ENCODE data around the gene CUEDC1. TPM values are rescaled to one million over a fixed set of nuclear protein-coding genes. Genes with fewer than 3 reads are reported as not detected.

CUEDC1 gene
- total and polyA plus RNA-seq, 2 of the 13 experiments (the other 11 are each of a cell fraction or from before 2014, with no cell fraction given), result 7.4 to 12.9 TPM

GRCh38 chr17:57999496-58000017 is 44.3 kb upstream of the CUEDC1 start:
- Histone ChIP-seq H3K27ac (ENCODE audit: extremely low read length, insufficient read depth, low read length) (no peak overlapping the region), H3K4me2 (ENCODE audit: low read depth, low read length) (no peak overlapping the region), H3K4me3 (replicated peaks in 1 of 3; ENCODE audit: insufficient read depth in 1 of 3, low read depth in 2 of 3, low read length in 3 of 3) (no peak overlapping the region), H3K79me2 (ENCODE audit: insufficient read depth, low read length) (peaks cover 24% of the 10 kb centered on the region), H3K4me1 (ENCODE audit: insufficient read depth, low read length) (peaks cover 49% of the 10 kb centered on the region), H3K9ac (ENCODE audit: insufficient read depth, low read depth, low read length) (no peak overlapping the region), H3K27me3 (ENCODE audit: control insufficient read depth in 1 of 2, insufficient read depth in 2 of 2, low read length in 2 of 2) (no peaks in the 10 kb centered on the region), H4K20me1 (ENCODE audit: insufficient read depth, low read length) (peaks cover 42% of the 10 kb centered on the region), H3K9me3 (ENCODE audit: low read length) (no peaks in the 10 kb centered on the region), H3K36me3 (replicated peaks in 1 of 2; ENCODE audit: control insufficient read depth in 1 of 2, insufficient read depth in 2 of 2, low read length in 2 of 2) (peaks cover 1 to 34% of the 10 kb centered on the region in 2 experiments), H2AFZ (ENCODE audit: low read length) (no peak overlapping the region)
- ATAC-seq, result peak; percentile 49
- in situ Hi-C loops (cut with HindIII; ENCODE audit: extremely low pct_ligation_motif_present, low pct_unique_long_range_greater_than_20kb), result loop anchor here (5.0 kb wide), 1 partner anchor 137 kb away; no protein-coding TSS in a partner anchor
- FAIRE-seq, result no peak
- CTCF ChIA-PET (ENCODE audit: low intra/inter-chr PET ratio, low total read pairs), result interaction anchor here (1.3 to 1.8 kb wide), 3 partner anchors 107 to 142 kb away, joined by 3 to 12 read pairs (median 8); no protein-coding TSS in a partner anchor
- intact Hi-C loops (cut with micrococcal nuclease; ENCODE audit: unreplicated experiment), result loop anchor here (1.0 kb wide), 2 partner anchors 107 to 114 kb away; no protein-coding TSS in a partner anchor
- POLR2A ChIA-PET, result interaction anchor here (1.0 to 14.7 kb wide), 9 partner anchors 7 to 148 kb away, joined by 3 to 173 read pairs (median 11); partner anchors contain the start of genes DYNLL2, SRSF1 and VEZF1
- peak; percentile 76 for DNase-seq (ENCODE audit: low spot score)
- WGBS (ENCODE audit: low lambda C conversion rate), result 93% methylated on average over 1 of the region's 1 CpG
- no TSS peak for BruUV-seq (replicated peaks)
- TF ChIP-seq, protein P1, sequence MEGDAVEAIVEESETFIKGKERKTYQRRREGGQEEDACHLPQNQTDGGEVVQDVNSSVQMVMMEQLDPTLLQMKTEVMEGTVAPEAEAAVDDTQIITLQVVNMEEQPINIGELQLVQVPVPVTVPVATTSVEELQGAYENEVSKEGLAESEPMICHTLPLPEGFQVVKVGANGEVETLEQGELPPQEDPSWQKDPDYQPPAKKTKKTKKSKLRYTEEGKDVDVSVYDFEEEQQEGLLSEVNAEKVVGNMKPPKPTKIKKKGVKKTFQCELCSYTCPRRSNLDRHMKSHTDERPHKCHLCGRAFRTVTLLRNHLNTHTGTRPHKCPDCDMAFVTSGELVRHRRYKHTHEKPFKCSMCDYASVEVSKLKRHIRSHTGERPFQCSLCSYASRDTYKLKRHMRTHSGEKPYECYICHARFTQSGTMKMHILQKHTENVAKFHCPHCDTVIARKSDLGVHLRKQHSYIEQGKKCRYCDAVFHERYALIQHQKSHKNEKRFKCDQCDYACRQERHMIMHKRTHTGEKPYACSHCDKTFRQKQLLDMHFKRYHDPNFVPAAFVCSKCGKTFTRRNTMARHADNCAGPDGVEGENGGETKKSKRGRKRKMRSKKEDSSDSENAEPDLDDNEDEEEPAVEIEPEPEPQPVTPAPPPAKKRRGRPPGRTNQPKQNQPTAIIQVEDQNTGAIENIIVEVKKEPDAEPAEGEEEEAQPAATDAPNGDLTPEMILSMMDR (CRISPR knock-in tag; IDR thresholded peaks at IDR 0.05), result peak; percentile 81
- TF ChIP-seq PAF1 (CRISPR knock-in tag; IDR thresholded peaks at IDR 0.05) (0 out of 2 replicates have a peak, but pooled peaks have one; percentile 65), HDAC2 (CRISPR knock-in tag; IDR thresholded peaks at IDR 0.05) (no peak), ZNF33B (CRISPR knock-in tag; IDR thresholded peaks at IDR 0.05) (no peak), LBX2 (CRISPR knock-in tag; IDR thresholded peaks at IDR 0.05; ENCODE audit: borderline replicate concordance) (no peak), TAF15 (IDR thresholded peaks at IDR 0.05; ENCODE audit: low read depth, low read length, poor library complexity, severe bottlenecking) (no peak), ZNF17 (CRISPR knock-in tag; IDR thresholded peaks at IDR 0.05) (no peak), ZNF350 (CRISPR knock-in tag; IDR thresholded peaks at IDR 0.05; ENCODE audit: borderline replicate concordance, low read depth) (no peak), ZNF253 (CRISPR knock-in tag; IDR thresholded peaks at IDR 0.05; ENCODE audit: borderline replicate concordance) (no peak), ZSCAN22 (CRISPR knock-in tag; IDR thresholded peaks at IDR 0.05) (no peak), DRAP1 (CRISPR knock-in tag; IDR thresholded peaks at IDR 0.05) (0 out of 2 replicates have a peak, but pooled peaks have one; percentile 16), MAF1 (CRISPR knock-in tag; IDR thresholded peaks at IDR 0.05; ENCODE audit: borderline replicate concordance) (no peak), ZNF563 (CRISPR knock-in tag; IDR thresholded peaks at IDR 0.05) (no peak), MAFK (conservative IDR thresholded peaks at IDR 0.05 in 1 of 2, IDR thresholded peaks at IDR 0.05 in 1 of 2; ENCODE audit: low read length in 2 of 2) (peak; percentile 34 to 64; a peak in 3 of 4 replicates), STAG1 (CRISPR knock-in tag; IDR thresholded peaks at IDR 0.05) (peak; percentile 79), ZNF337 (CRISPR knock-in tag; IDR thresholded peaks at IDR 0.05; ENCODE audit: borderline replicate concordance, low read depth) (no peak)
- TF ChIP-seq, protein P2, sequence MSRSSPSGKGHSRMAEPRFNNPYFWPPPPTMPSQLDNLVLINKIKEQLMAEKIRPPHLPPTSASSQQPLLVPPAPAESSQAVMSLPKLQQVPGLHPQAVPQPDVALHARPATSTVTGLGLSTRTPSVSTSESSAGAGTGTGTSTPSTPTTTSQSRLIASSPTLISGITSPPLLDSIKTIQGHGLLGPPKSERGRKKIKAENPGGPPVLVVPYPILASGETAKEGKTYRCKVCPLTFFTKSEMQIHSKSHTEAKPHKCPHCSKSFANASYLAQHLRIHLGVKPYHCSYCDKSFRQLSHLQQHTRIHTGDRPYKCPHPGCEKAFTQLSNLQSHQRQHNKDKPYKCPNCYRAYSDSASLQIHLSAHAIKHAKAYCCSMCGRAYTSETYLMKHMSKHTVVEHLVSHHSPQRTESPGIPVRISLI (CRISPR knock-in tag; IDR thresholded peaks at IDR 0.05; ENCODE audit: borderline replicate concordance), result peak; percentile 53; the same call in 1 of the 2 replicates
- TF ChIP-seq, protein P3, sequence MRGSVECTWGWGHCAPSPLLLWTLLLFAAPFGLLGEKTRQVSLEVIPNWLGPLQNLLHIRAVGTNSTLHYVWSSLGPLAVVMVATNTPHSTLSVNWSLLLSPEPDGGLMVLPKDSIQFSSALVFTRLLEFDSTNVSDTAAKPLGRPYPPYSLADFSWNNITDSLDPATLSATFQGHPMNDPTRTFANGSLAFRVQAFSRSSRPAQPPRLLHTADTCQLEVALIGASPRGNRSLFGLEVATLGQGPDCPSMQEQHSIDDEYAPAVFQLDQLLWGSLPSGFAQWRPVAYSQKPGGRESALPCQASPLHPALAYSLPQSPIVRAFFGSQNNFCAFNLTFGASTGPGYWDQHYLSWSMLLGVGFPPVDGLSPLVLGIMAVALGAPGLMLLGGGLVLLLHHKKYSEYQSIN (CRISPR knock-in tag; IDR thresholded peaks at IDR 0.05; ENCODE audit: borderline replicate concordance), result no peak

All from HepG2 (cell line).